Type B pancreatic cell (in vitro differentiated cells): ENCODE data around the gene KRTAP13-4. TPM values are rescaled to one million over a fixed set of nuclear protein-coding genes. Genes with fewer than 3 reads are reported as not detected.
A peak's percentile ranks its signal among the peaks of the same experiment; 100 is the strongest.

Experiments used
- DNase-seq: peaks from one replicate; pipeline ENCODE4 v3.0.0; 2021; ENCODE audit warnings: mixed read lengths; ENCODE audit not compliant: unreplicated experiment; ENCODE audit errors: extremely low spot score
- H3K27ac Mint-ChIP-seq: 2 replicates; pipeline ENCODE4 v1.8.0; 2021; ENCODE audit warnings: mild to moderate bottlenecking, mixed read lengths
- H3K27me3 Mint-ChIP-seq: 2 replicates; pipeline ENCODE4 v1.8.0; 2021; ENCODE audit warnings: mixed read lengths
- H3K36me3 Mint-ChIP-seq: 2 replicates; pipeline ENCODE4 v1.8.0; 2021; ENCODE audit warnings: mixed read lengths
- H3K4me1 Mint-ChIP-seq: one replicate; pipeline ENCODE4 v1.8.0; 2021; ENCODE audit warnings: mixed read lengths; ENCODE audit not compliant: unreplicated experiment
- H3K4me3 Mint-ChIP-seq: 2 replicates; pipeline ENCODE4 v1.8.0; 2021; ENCODE audit warnings: mild to moderate bottlenecking, mixed read lengths
- H3K9me3 Mint-ChIP-seq: 2 replicates; pipeline ENCODE4 v1.8.0; 2021; ENCODE audit warnings: mixed read lengths
- total RNA-seq: library from RNA; stranded (reverse); gene quantifications from 2 replicates; pipeline ENCODE4 v1.2.1, GENCODE V29; 2021; ENCODE audit warnings: low replicate concordance
- TF ChIP-seq, protein P1 (sequence below): fragments of 200-600 bp; sonication (generic); conservative IDR thresholded peaks from 2 replicates; pipeline ENCODE4 v1.5.0; 2021; ENCODE audit warnings: antibody characterized with exemption, mild to moderate bottlenecking

The KRTAP13-4 gene
- total RNA-seq, 1 donor from 2014 or later = not detected

DNA sequence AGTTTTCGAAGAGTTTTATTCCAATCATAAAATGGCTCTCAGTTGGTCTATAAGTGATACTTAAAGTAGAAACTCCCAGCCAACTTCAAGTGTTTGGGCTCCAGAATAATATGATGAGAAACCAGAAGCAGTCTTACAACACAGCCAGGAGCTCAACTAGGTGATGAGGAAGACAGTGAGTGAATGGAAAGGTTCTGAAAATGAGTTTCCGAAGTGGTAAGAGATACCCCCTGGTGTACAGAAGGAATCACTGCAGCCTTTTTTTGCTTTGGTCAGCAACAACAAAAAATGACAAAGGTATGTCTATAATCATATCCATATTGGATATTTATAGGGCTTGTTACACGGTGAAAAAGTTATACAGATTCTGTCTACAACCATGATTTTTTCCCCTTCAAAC, 33.7 kb downstream of the KRTAP13-4 start:
- H3K4me1 Mint-ChIP-seq = peaks cover 11% of the 10 kb centered on the region
- TF ChIP-seq, protein P1, sequence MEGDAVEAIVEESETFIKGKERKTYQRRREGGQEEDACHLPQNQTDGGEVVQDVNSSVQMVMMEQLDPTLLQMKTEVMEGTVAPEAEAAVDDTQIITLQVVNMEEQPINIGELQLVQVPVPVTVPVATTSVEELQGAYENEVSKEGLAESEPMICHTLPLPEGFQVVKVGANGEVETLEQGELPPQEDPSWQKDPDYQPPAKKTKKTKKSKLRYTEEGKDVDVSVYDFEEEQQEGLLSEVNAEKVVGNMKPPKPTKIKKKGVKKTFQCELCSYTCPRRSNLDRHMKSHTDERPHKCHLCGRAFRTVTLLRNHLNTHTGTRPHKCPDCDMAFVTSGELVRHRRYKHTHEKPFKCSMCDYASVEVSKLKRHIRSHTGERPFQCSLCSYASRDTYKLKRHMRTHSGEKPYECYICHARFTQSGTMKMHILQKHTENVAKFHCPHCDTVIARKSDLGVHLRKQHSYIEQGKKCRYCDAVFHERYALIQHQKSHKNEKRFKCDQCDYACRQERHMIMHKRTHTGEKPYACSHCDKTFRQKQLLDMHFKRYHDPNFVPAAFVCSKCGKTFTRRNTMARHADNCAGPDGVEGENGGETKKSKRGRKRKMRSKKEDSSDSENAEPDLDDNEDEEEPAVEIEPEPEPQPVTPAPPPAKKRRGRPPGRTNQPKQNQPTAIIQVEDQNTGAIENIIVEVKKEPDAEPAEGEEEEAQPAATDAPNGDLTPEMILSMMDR = peak; percentile 74
- no peak for DNase-seq
- no peaks in the 10 kb centered on the region for H3K27me3 Mint-ChIP-seq
- no peak overlapping the region for H3K4me3 Mint-ChIP-seq
- peaks cover 3% of the 10 kb centered on the region for H3K36me3 Mint-ChIP-seq
- peaks cover 3% of the 10 kb centered on the region for H3K9me3 Mint-ChIP-seq
- no peak overlapping the region for H3K27ac Mint-ChIP-seq

DNA sequence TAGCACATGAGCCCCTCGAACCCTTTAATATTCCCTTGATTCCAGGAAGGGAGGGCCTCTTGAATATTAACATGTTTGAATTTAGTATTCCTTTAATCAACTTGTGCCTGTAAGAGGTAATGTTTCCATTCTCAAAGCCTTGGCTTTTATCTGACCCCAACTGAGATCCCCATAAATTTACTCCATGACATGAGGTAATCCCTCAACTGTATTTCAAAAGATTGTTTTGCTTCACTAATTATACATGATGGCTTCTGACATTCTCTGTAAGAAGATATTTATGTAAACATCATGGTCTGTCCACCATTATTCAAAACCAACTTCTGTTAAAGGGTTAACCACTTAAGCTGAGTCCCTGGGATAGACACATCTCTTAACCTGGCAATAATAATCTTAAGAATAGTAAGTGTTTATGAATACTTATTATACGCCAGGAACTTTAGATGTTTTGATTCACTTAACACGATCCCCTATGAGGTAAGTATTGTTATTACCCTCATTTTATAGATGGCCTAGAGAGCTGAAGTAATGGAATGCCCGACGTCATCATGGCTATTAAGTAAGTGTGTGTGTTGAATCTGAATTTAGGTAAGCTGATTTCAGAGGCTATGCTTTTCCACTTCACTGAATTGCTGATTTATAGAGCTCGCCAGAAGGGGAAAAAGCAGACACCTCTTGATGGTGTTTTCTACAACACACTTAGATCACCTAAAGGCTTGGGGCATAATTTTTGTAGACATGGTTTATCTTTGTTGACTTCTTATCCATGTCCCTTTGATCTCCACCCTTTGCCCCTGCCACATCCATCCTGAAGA, 39.1 kb downstream of the KRTAP13-4 start:
- TF ChIP-seq, protein P1 = no peak
- Mint-ChIP-seq H3K36me3 (peaks cover 3% of the 10 kb centered on the region), H3K4me3 (no peak overlapping the region), H3K27ac (no peak overlapping the region), H3K9me3 (no peaks in the 10 kb centered on the region), H3K27me3 (no peaks in the 10 kb centered on the region), H3K4me1 (peaks cover 16% of the 10 kb centered on the region)
- DNase-seq = no peak

DNA sequence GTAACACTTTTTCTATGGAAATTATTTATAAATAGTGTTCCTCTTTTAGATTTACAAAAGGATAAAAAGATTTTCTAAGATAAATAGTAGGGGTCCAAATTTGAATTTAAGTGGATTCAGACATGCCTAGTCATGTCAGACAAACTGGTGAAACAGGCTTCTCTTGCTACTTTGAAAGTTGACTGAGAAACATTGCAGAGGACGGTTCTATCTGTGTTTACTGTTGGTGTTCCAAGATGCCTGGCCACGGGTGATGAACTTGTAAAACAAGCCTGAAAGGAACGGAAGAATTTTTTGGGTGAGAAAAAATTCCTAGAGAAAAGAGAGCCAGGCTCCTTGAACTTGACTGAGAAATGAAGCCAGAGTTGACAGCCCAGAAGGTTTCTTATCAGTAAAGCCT, 48.0 kb downstream of the KRTAP13-4 start:
- H3K4me3 Mint-ChIP-seq = peak overlapping the region; percentile 53
- DNase-seq = no peak

DNA sequence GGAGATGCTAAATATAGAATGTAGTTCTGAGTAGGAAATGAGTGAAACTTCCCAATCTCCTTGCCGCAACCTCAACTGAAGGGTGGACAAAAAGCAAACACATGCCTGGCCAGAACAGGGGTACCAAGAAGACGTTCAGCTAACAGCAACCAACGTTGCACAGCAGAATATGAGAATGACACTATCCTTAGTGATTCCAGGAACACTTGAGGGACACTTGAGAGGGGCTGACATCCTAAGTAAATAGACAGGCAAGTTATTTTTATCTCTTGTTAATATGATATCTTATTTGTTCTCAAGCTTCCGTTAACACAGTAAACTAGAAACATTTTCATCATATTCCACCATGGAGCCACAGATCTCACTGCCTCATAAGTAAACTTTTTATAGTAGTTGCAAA, 49.2 kb downstream of the KRTAP13-4 start:
- Mint-ChIP-seq H3K27me3 (no peaks in the 10 kb centered on the region), H3K4me1 (peaks cover 4% of the 10 kb centered on the region)
- TF ChIP-seq, protein P1 = no peak

More for the DNA sequence above, 48.0 kb downstream of the KRTAP13-4 start:
- peaks cover 4% of the 10 kb centered on the region for H3K9me3 Mint-ChIP-seq
- peak overlapping the region; percentile 92 for H3K27ac Mint-ChIP-seq
- peaks cover 4% of the 10 kb centered on the region for H3K4me1 Mint-ChIP-seq
- H3K36me3 Mint-ChIP-seq = no peaks in the 10 kb centered on the region
- no peaks in the 10 kb centered on the region for H3K27me3 Mint-ChIP-seq
- TF ChIP-seq, protein P1 = no peak

DNA sequence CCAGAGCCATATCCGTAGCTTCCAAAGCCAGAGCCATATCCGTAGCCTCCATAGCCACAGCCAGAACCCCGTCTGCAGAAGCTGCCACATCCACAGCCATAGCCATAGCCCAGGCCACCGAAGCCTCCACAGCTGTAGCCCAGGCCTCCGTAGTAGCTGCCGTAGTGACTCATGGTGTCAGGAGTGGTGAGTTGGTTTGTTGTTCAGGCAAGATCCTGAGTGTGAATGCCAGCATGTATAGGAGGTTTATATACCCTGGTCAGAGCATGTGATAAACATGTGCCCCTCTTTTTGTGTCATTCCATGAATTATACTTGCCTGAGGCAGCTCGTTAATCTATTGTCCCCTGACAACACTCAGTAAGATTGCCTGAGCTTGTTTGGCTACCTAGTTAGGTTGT, 50.1 kb downstream of the KRTAP13-4 start, which contains the start of gene KRTAP19-1:
Gene KRTAP19-1, minus strand, starts transcription at position 223 of the 400 bp plus-strand sequence. Its CDS starts 50 bp downstream, at position 173.
- TF ChIP-seq, protein P1 = no peak
- no peak within 1 kb of the TSS for H3K4me3 Mint-ChIP-seq
- no peaks in the 10 kb centered on the region for H3K27me3 Mint-ChIP-seq
- peaks cover 4% of the 10 kb centered on the region for H3K4me1 Mint-ChIP-seq
- H3K36me3 Mint-ChIP-seq = no peaks in the 10 kb centered on the region
- peaks cover 4% of the 10 kb centered on the region for H3K9me3 Mint-ChIP-seq
- DNase-seq = no peak
- no peak within 1 kb of the TSS for H3K27ac Mint-ChIP-seq

More for the DNA sequence above, 49.2 kb downstream of the KRTAP13-4 start:
- H3K36me3 Mint-ChIP-seq = no peaks in the 10 kb centered on the region
- peaks cover 4% of the 10 kb centered on the region for H3K9me3 Mint-ChIP-seq
- H3K4me3 Mint-ChIP-seq = no peak overlapping the region
- no peak overlapping the region for H3K27ac Mint-ChIP-seq
- DNase-seq = no peak

Other genes with a start within 250 kb of the KRTAP13-4 start
- gene CLDN8, start 214.1 kb upstream of the KRTAP13-4 start, total RNA-seq = 2.5 and 12.4 TPM in 2 replicates
- not detected in 2 replicates for gene KRTAP24-1, start 147.3 kb upstream of the KRTAP13-4 start, total RNA-seq
- gene KRTAP25-1, start 140.7 kb upstream of the KRTAP13-4 start, total RNA-seq = not detected in 2 replicates
- gene KRTAP26-1, start 109.9 kb upstream of the KRTAP13-4 start, total RNA-seq = not detected in 2 replicates
- gene KRTAP27-1, start 92.5 kb upstream of the KRTAP13-4 start, total RNA-seq = not detected in 2 replicates
- not detected in 2 replicates for gene KRTAP23-1, start 81.6 kb upstream of the KRTAP13-4 start, total RNA-seq
- not detected in 2 replicates for gene KRTAP13-2, start 57.9 kb upstream of the KRTAP13-4 start, total RNA-seq
- not detected in 2 replicates for gene KRTAP13-1, start 34.2 kb upstream of the KRTAP13-4 start, total RNA-seq
- gene KRTAP13-3, start 4.3 kb upstream of the KRTAP13-4 start, total RNA-seq = not detected in 2 replicates
- gene KRTAP15-1, start 10.1 kb downstream of the KRTAP13-4 start, total RNA-seq = not detected in 2 replicates
- 1.0 and 1.1 TPM in 2 replicates for gene KRTAP19-1, start 50.1 kb downstream of the KRTAP13-4 start, total RNA-seq
- gene KRTAP19-2, start 57.2 kb downstream of the KRTAP13-4 start, total RNA-seq = not detected in 2 replicates
- not detected in 2 replicates for gene KRTAP19-3, start 61.8 kb downstream of the KRTAP13-4 start, total RNA-seq
- gene KRTAP19-4, start 66.9 kb downstream of the KRTAP13-4 start, total RNA-seq = not detected in 2 replicates
- not detected in 2 replicates for gene KRTAP19-5, start 71.9 kb downstream of the KRTAP13-4 start, total RNA-seq
- gene KRTAP19-6, start 111.6 kb downstream of the KRTAP13-4 start, total RNA-seq = not detected in 2 replicates
- not detected in 2 replicates for gene KRTAP19-7, start 131.1 kb downstream of the KRTAP13-4 start, total RNA-seq
- gene KRTAP22-2, start 160.2 kb downstream of the KRTAP13-4 start, total RNA-seq = not detected in 2 replicates
- not detected in 2 replicates for gene KRTAP6-3, start 162.2 kb downstream of the KRTAP13-4 start, total RNA-seq
- gene KRTAP6-2, start 168.7 kb downstream of the KRTAP13-4 start, total RNA-seq = not detected in 2 replicates
- not detected in 2 replicates for gene KRTAP22-1, start 170.9 kb downstream of the KRTAP13-4 start, total RNA-seq
- gene KRTAP6-1, start 183.7 kb downstream of the KRTAP13-4 start, total RNA-seq = not detected in 2 replicates
- not detected in 2 replicates for gene KRTAP20-1, start 186.2 kb downstream of the KRTAP13-4 start, total RNA-seq
- not detected in 2 replicates for gene KRTAP20-4, start 190.4 kb downstream of the KRTAP13-4 start, total RNA-seq
- gene KRTAP20-2, start 205.0 kb downstream of the KRTAP13-4 start, total RNA-seq = not detected in 2 replicates
- not detected in 2 replicates for gene KRTAP20-3, start 212.6 kb downstream of the KRTAP13-4 start, total RNA-seq